Gastrocnemius medialis (tissue), 4 donors: ENCODE results near the gene CCT7. TPM values are rescaled to one million over a fixed set of nuclear protein-coding genes. Genes with fewer than 3 reads are reported as not detected.

Experiments
- ATAC-seq, 2 donors: fragments of 150-250 bp; one replicate each; pipeline ENCODE4 v1.9.1; 2016
- DNase-seq, 2 donors: peaks; one replicate each; pipeline ENCODE4 v3.0.0-alpha.2; 2019
- H3K27ac ChIP-seq, 4 donors: fragments of 200-600 bp; sonication (generic); 1 replicate in 1 of 4; 2 replicates in 3 of 4; pipeline ENCODE4 v1.5.1; 2016 to 2018; ENCODE audit warnings: mild to moderate bottlenecking in 2 of 4, moderate library complexity in 1 of 4
- H3K27me3 ChIP-seq, 3 donors: fragments of 200-600 bp; sonication (generic) in 2 of 3; 1 replicate in 1 of 3; 2 replicates in 2 of 3; pipeline versions ENCODE4 v1.5.1 to v1.6.0; 2016 to 2019; ENCODE audit warnings: mild to moderate bottlenecking in 1 of 3, moderate library complexity in 1 of 3
- H3K36me3 ChIP-seq, 2 donors: fragments of 200-600 bp; sonication (generic) in 1 of 2; one replicate each; pipeline ENCODE4 v1.5.1; 2017 to 2018
- H3K4me1 ChIP-seq, 2 donors: fragments of 200-600 bp; sonication (generic) in 1 of 2; one replicate each; pipeline ENCODE4 v1.5.1; 2016 to 2017; ENCODE audit warnings: mild to moderate bottlenecking in 2 of 2
- H3K4me3 ChIP-seq, 4 donors: fragments of 200-600 bp; sonication (generic) in 3 of 4; 1 replicate in 1 of 4; 2 replicates in 3 of 4; pipeline ENCODE4 v1.5.1; 2016 to 2019; ENCODE audit warnings: mild to moderate bottlenecking in 2 of 4
- H3K9me3 ChIP-seq, 3 donors: fragments of 200-600 bp; sonication (generic) in 2 of 3; 1 replicate in 1 of 3; 2 replicates in 2 of 3; pipeline ENCODE4 v1.5.1; 2016 to 2019
- CTCF ChIP-seq, 5 experiments: fragments of 450-650 bp in 3 of 5; fragments of 200-600 bp in 2 of 5; sonication (generic) in 2 of 5; IDR thresholded peaks in 4 of 5; conservative IDR thresholded peaks in 1 of 5; 1 replicate in 4 of 5; 2 replicates in 1 of 5; pipeline ENCODE4 v1.5.1; 2016 to 2019; ENCODE audit warnings: antibody characterized with exemption in 5 of 5, mild to moderate bottlenecking in 3 of 5, moderate library complexity in 3 of 5
- POLR2A ChIP-seq, 2 donors: fragments of 450-650 bp; IDR thresholded peaks; one replicate each; pipeline ENCODE4 v1.6.1; 2017; ENCODE audit warnings: antibody characterized with exemption in 2 of 2, mild to moderate bottlenecking in 2 of 2, moderate library complexity in 2 of 2
- in situ Hi-C, 4 donors: fragments of 200-750 bp; cut with MboI; loops; one replicate each; pipeline versions ENCODE4 v1.15.0 to v1.8.0; 2017; ENCODE audit warnings: low sequenced_read_pairs in 4 of 4
- intact Hi-C: fragments of 100-400 bp; cut with DNase I; formaldehyde crosslinking; loops from one replicate; pipeline ENCODE4 v1.15.1; 2023; ENCODE audit warnings: low total_unique reads
- total RNA-seq, 4 donors: library from RNA; depleted of rRNA; stranded (reverse); fragments of >200 nt; gene quantifications; one replicate each; pipeline versions ENCODE4 v1.1.0 to v1.2.3, GENCODE V29; 2016

CCT7 gene
- total RNA-seq, 4 donors from 2014 or later: 215 to 334 (median 284) TPM

- Histone ChIP-seq H3K27ac (no peak overlapping the region), H3K36me3 (no peaks in the 10 kb centered on the region), H3K4me1 (no peaks in the 10 kb centered on the region), H3K4me3 (peak overlapping the region; percentile 42 to 53 (median 46)), H3K27me3 (peaks cover 58 to 75% (median 66%) of the 10 kb centered on the region in 3 donors), H3K9me3 (no peaks in the 10 kb centered on the region)
- no peak for TF ChIP-seq CTCF (IDR thresholded peaks at IDR 0.05 in 4 of 5, conservative IDR thresholded peaks at IDR 0.05 in 1 of 5)
- no peak for TF ChIP-seq POLR2A (IDR thresholded peaks at IDR 0.05)
- DNase-seq (no peak), ATAC-seq (no peak)
- intact Hi-C loops (no loop called here), in situ Hi-C loops (no loop called here)
Measured at GRCh38 chr2:73292906-73293533, 58.9 kb downstream of the CCT7 start.

DNA sequence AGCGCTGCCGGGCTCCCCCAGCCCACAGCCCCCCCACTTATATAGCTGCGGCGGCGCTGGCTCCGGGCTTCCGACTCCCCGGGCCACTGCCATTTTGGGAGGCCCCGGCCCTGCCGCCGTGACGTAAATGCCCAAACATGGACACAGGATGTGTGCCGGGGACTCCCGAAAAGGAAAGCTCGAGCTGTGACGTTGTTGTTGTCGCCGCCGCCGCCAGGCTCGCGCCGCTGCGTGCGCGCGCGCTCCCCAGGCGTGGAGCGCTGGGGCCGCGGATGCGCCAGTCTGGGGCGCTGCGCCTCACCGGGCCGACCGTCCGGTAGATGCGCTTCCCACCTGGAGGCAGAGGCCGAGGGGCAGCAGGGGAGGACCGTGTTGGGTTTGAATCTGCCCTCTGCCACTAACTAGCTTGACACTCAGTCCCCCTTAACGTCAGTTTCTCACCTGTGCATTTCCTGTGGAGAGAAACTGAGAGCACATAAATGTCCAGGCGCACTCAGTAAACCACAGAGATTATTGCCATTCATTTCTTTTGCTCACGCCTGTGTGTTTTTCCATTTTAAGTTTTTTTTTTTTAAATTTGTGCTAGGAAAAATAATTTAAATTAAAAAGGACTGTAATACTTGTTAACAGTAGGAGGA lies 59.5 kb downstream of the CCT7 start, which contains the start of gene EGR4:
Gene EGR4, minus strand, starts transcription at position 15 of the 638 bp plus-strand sequence. CDS start 231 bp downstream, outside the sequence.
- intact Hi-C loops: no loop called here
- no peak for ATAC-seq
- no peak for TF ChIP-seq POLR2A (IDR thresholded peaks at IDR 0.05)
- TF ChIP-seq CTCF (IDR thresholded peaks at IDR 0.05 in 4 of 5, conservative IDR thresholded peaks at IDR 0.05 in 1 of 5): no peak

GRCh38 chr2:73294239-73294638 lies 60.1 kb downstream of the CCT7 start:
- TF ChIP-seq POLR2A (IDR thresholded peaks at IDR 0.05) (no peak), CTCF (IDR thresholded peaks at IDR 0.05 in 4 of 5, conservative IDR thresholded peaks at IDR 0.05 in 1 of 5) (no peak)
- intact Hi-C loops (no loop called here), in situ Hi-C loops (no loop called here)

More for the DNA sequence above, 59.5 kb downstream of the CCT7 start, which contains the start of gene EGR4:
- Histone ChIP-seq H3K4me3 (peak within 1 kb of the TSS; percentile 42 to 53 (median 46)), H3K9me3 (no peaks in the 10 kb centered on the region), H3K27ac (no peak within 1 kb of the TSS), H3K4me1 (no peaks in the 10 kb centered on the region), H3K27me3 (peaks cover 58 to 81% (median 64%) of the 10 kb centered on the region in 3 donors), H3K36me3 (no peaks in the 10 kb centered on the region)
- no peak for DNase-seq
- in situ Hi-C loops: no loop called here

DNA sequence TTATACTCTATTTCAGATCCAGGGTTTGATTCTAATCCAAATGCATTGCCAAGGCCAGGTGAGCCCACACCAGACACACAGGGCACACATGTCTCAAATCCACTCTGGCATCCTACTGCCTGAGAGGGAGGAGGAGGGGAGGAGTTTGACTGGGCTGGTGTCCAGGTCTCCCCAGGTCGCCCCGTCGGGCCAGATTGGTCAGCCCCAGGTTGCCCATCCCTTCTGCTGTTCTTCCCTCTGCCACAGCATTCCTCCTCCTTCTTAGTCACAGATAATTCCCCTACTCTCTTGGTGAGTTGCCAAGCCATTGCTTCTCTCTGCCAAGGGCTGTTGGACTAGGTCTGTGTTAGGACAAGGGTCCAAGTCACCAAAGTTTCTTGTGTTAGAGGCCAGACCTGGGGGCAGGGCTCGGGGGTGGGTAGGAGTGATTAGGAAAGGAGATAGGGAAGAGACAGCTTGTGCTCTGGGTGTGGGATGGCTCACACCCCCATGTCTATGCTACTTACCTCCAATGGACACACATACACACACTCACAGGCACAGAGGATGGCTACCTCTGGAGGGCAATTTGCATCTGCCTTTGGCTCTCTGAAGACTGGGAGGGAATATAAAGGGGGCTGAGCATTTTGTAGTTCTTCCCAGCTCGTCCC lies 61.8 kb downstream of the CCT7 start:
- Histone ChIP-seq H3K27ac (no peak overlapping the region), H3K4me1 (no peaks in the 10 kb centered on the region), H3K27me3 (peaks cover 47 to 62% (median 61%) of the 10 kb centered on the region in 3 donors), H3K4me3 (no peak overlapping the region), H3K9me3 (no peaks in the 10 kb centered on the region), H3K36me3 (no peaks in the 10 kb centered on the region)
- ATAC-seq: no peak
- in situ Hi-C loops (no loop called here), intact Hi-C loops (no loop called here)
- no peak for DNase-seq
- TF ChIP-seq POLR2A (IDR thresholded peaks at IDR 0.05) (no peak), CTCF (IDR thresholded peaks at IDR 0.05 in 4 of 5, conservative IDR thresholded peaks at IDR 0.05 in 1 of 5) (no peak)

More at GRCh38 chr2:73294239-73294638, 60.1 kb downstream of the CCT7 start:
- Histone ChIP-seq H3K27ac (no peak overlapping the region), H3K4me1 (no peaks in the 10 kb centered on the region), H3K27me3 (peaks cover 58 to 76% (median 64%) of the 10 kb centered on the region in 3 donors), H3K9me3 (no peaks in the 10 kb centered on the region), H3K4me3 (no peak overlapping the region), H3K36me3 (no peaks in the 10 kb centered on the region)
- DNase-seq (no peak), ATAC-seq (no peak)
